ENCODE data around the gene RBM27. TPM values are rescaled to one million over a fixed set of nuclear protein-coding genes. Genes with fewer than 3 reads are reported as not detected.

RBM27 gene
- total RNA-seq, 1 experiment from 2014 or later = 22.5 TPM

- H3K4me1 ChIP-seq (ENCODE audit: control insufficient read depth, insufficient read depth, low read length) = no peaks in the 10 kb centered on the region
- BruUV-seq (replicated peaks) = no TSS peak
- intact Hi-C loops (cut with micrococcal nuclease; ENCODE audit: unreplicated experiment) = no loop called here
- H3K27me3 ChIP-seq (ENCODE audit: control insufficient read depth, insufficient read depth, low read length) = no peaks in the 10 kb centered on the region
- H3K4me3 ChIP-seq (ENCODE audit: low read depth in 2 of 2, low read length in 2 of 2) = no peak overlapping the region
- ChIA-PET CTCF (no interaction called here), POLR2A (no interaction called here)
- peaks cover 12% of the 10 kb centered on the region; the same call in 1 of the 2 replicates for H3K36me3 ChIP-seq (ENCODE audit: control insufficient read depth, insufficient read depth, low read length)
- H3K9me3 ChIP-seq (ENCODE audit: control insufficient read depth, insufficient read depth, low read depth, low read length) = no peaks in the 10 kb centered on the region
- in situ Hi-C loops (cut with HindIII; ENCODE audit: low pct_unique_long_range_greater_than_20kb, low sequenced_read_pairs) = no loop called here
- no peak overlapping the region for H3K27ac ChIP-seq (ENCODE audit: low read length)
- TF ChIP-seq TCF7L2 (IDR thresholded peaks at IDR 0.05; ENCODE audit: low read depth, low read length) = no peak
- TF ChIP-seq, protein P1, sequence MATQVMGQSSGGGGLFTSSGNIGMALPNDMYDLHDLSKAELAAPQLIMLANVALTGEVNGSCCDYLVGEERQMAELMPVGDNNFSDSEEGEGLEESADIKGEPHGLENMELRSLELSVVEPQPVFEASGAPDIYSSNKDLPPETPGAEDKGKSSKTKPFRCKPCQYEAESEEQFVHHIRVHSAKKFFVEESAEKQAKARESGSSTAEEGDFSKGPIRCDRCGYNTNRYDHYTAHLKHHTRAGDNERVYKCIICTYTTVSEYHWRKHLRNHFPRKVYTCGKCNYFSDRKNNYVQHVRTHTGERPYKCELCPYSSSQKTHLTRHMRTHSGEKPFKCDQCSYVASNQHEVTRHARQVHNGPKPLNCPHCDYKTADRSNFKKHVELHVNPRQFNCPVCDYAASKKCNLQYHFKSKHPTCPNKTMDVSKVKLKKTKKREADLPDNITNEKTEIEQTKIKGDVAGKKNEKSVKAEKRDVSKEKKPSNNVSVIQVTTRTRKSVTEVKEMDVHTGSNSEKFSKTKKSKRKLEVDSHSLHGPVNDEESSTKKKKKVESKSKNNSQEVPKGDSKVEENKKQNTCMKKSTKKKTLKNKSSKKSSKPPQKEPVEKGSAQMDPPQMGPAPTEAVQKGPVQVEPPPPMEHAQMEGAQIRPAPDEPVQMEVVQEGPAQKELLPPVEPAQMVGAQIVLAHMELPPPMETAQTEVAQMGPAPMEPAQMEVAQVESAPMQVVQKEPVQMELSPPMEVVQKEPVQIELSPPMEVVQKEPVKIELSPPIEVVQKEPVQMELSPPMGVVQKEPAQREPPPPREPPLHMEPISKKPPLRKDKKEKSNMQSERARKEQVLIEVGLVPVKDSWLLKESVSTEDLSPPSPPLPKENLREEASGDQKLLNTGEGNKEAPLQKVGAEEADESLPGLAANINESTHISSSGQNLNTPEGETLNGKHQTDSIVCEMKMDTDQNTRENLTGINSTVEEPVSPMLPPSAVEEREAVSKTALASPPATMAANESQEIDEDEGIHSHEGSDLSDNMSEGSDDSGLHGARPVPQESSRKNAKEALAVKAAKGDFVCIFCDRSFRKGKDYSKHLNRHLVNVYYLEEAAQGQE (IDR thresholded peaks at IDR 0.05; ENCODE audit: insufficient read depth in 1 of 2, low read depth in 2 of 2, low read length in 1 of 2) = no peak
- TF ChIP-seq, protein P2, sequence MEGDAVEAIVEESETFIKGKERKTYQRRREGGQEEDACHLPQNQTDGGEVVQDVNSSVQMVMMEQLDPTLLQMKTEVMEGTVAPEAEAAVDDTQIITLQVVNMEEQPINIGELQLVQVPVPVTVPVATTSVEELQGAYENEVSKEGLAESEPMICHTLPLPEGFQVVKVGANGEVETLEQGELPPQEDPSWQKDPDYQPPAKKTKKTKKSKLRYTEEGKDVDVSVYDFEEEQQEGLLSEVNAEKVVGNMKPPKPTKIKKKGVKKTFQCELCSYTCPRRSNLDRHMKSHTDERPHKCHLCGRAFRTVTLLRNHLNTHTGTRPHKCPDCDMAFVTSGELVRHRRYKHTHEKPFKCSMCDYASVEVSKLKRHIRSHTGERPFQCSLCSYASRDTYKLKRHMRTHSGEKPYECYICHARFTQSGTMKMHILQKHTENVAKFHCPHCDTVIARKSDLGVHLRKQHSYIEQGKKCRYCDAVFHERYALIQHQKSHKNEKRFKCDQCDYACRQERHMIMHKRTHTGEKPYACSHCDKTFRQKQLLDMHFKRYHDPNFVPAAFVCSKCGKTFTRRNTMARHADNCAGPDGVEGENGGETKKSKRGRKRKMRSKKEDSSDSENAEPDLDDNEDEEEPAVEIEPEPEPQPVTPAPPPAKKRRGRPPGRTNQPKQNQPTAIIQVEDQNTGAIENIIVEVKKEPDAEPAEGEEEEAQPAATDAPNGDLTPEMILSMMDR (IDR thresholded peaks at IDR 0.05) = no peak
- no peak for TF ChIP-seq POLR2AphosphoS5 (IDR thresholded peaks at IDR 0.05; ENCODE audit: low read depth, low read length)
- no peak for TF ChIP-seq SIN3A (IDR thresholded peaks at IDR 0.05; ENCODE audit: borderline replicate concordance, insufficient read depth, low read depth, low read length)
- DNase-seq (ENCODE audit: low read depth, low spot score) (no peak), ATAC-seq (no peak)
Observed at GRCh38 chr5:146229222-146229621, 25.8 kb downstream of the RBM27 start.

DNA sequence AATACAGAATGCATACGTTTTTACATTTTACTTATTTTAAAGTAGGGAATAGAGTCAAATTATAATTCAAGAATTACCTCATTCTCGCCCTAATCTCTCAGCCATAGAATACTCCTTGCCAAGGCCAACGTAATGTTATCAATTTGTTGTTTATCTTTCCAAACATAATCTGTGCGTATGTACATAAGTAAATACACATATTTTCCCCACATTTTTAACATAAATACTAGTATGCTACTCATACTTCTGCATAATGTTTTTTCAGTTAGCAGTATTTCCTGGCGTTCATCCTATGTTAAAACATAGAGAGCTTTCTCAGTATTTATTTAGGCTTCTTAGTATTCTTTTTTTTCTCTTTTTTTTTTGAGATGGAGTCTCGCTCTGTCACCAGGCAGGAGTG is 28.8 kb downstream of the RBM27 start:
- intact Hi-C loops (cut with micrococcal nuclease; ENCODE audit: unreplicated experiment) (no loop called here), in situ Hi-C loops (cut with HindIII; ENCODE audit: low pct_unique_long_range_greater_than_20kb, low sequenced_read_pairs) (no loop called here)
- ChIA-PET CTCF (no interaction called here), POLR2A (no interaction called here)
- peaks cover 16% of the 10 kb centered on the region; the same call in 1 of the 2 replicates for H3K36me3 ChIP-seq (ENCODE audit: control insufficient read depth, insufficient read depth, low read length)
- no peak overlapping the region for H3K27ac ChIP-seq (ENCODE audit: low read length)
- H3K27me3 ChIP-seq (ENCODE audit: control insufficient read depth, insufficient read depth, low read length) = no peaks in the 10 kb centered on the region
- no peaks in the 10 kb centered on the region for H3K9me3 ChIP-seq (ENCODE audit: control insufficient read depth, insufficient read depth, low read depth, low read length)
- TF ChIP-seq POLR2AphosphoS5 (IDR thresholded peaks at IDR 0.05; ENCODE audit: low read depth, low read length) (no peak), SIN3A (IDR thresholded peaks at IDR 0.05; ENCODE audit: borderline replicate concordance, insufficient read depth, low read depth, low read length) (no peak)
- TF ChIP-seq, protein P2 (IDR thresholded peaks at IDR 0.05) = no peak
- TF ChIP-seq, protein P1 (IDR thresholded peaks at IDR 0.05; ENCODE audit: insufficient read depth in 1 of 2, low read depth in 2 of 2, low read length in 1 of 2) = no peak
- no peaks in the 10 kb centered on the region for H3K4me1 ChIP-seq (ENCODE audit: control insufficient read depth, insufficient read depth, low read length)
- BruUV-seq (replicated peaks) = no TSS peak
- DNase-seq (ENCODE audit: low read depth, low spot score) (no peak), ATAC-seq (no peak)
- H3K4me3 ChIP-seq (ENCODE audit: low read depth in 2 of 2, low read length in 2 of 2) = no peak overlapping the region

All from Panc1 (cell line).